SK-N-SH treated with all-trans-retinoic acid at 6 μM for 48 hours (cell line): Measurements from ENCODE around the gene THOP1.
"Not testable (repeated sequence)": the region's sequence is repeated elsewhere in the genome, so short reads cannot be mapped to it uniquely, and the experiment has no call there.

Experiments
- ATAC-seq: fragments of 200-7000 bp; cut with Tn5 transposase; 3 replicates; pipeline ENCODE4 v1.9.1; 2020; ENCODE audit warnings: mild to moderate bottlenecking, moderate library complexity
- ARNTL ChIP-seq: fragments of 450-650 bp; formaldehyde crosslinking; IDR thresholded peaks from 2 replicates; pipeline ENCODE4 v1.5.0; 2020; ENCODE audit warnings: low read depth, mild to moderate bottlenecking, moderate library complexity, borderline replicate concordance
- ESRRG ChIP-seq: fragments of 250-450 bp; sonication (Bioruptor Pico); IDR thresholded peaks from 2 replicates; pipeline ENCODE4 v1.6.1; 2021; ENCODE audit warnings: mild to moderate bottlenecking
- GLIS3 ChIP-seq: fragments of 250-450 bp; sonication (Bioruptor Pico); IDR thresholded peaks from 2 replicates; pipeline ENCODE4 v1.5.0; 2020; ENCODE audit warnings: mild to moderate bottlenecking, moderate library complexity
- RARB ChIP-seq: fragments of 250-450 bp; sonication (Bioruptor Pico); IDR thresholded peaks from 2 replicates; pipeline ENCODE4 v1.8.0; 2021; ENCODE audit warnings: mild to moderate bottlenecking, moderate library complexity
- SNAI2 ChIP-seq: fragments of 250-450 bp; sonication (Bioruptor Pico); IDR thresholded peaks from 2 replicates; pipeline ENCODE4 v1.5.0; 2020; ENCODE audit warnings: mild to moderate bottlenecking, moderate library complexity
- TCF4 ChIP-seq: fragments of 250-450 bp; sonication (Bioruptor Pico); IDR thresholded peaks from 2 replicates; pipeline ENCODE4 v1.8.0; 2021; ENCODE audit warnings: mild to moderate bottlenecking, moderate library complexity, borderline replicate concordance
- TOX ChIP-seq: fragments of 250-450 bp; sonication (Bioruptor Pico); IDR thresholded peaks from 2 replicates; pipeline ENCODE4 v1.8.0; 2021; ENCODE audit warnings: mild to moderate bottlenecking, moderate library complexity, borderline replicate concordance
- ZC3H10 ChIP-seq: fragments of 250-450 bp; sonication (Bioruptor Pico); IDR thresholded peaks from 2 replicates; pipeline ENCODE4 v1.5.1; 2021; ENCODE audit warnings: mild to moderate bottlenecking, moderate library complexity
- ZFP3 ChIP-seq: fragments of 250-450 bp; sonication (Bioruptor Pico); IDR thresholded peaks from 2 replicates; pipeline ENCODE4 v1.5.0; 2020; ENCODE audit warnings: mild to moderate bottlenecking, moderate library complexity
- ZFP30 ChIP-seq: fragments of 450-650 bp; formaldehyde crosslinking; IDR thresholded peaks from 2 replicates; pipeline ENCODE4 v1.5.0; 2022; ENCODE audit warnings: mild to moderate bottlenecking, moderate library complexity
- ZNF565 ChIP-seq: fragments of 450-650 bp; formaldehyde crosslinking; conservative IDR thresholded peaks from 2 replicates; pipeline ENCODE4 v1.5.0; 2020; ENCODE audit warnings: low read depth, mild to moderate bottlenecking, moderate library complexity
- ZNF70 ChIP-seq: fragments of 450-650 bp; formaldehyde crosslinking; IDR thresholded peaks from 2 replicates; pipeline ENCODE4 v1.5.0; 2020; ENCODE audit warnings: mild to moderate bottlenecking, moderate library complexity
- ZNF8 ChIP-seq: fragments of 450-650 bp; formaldehyde crosslinking; IDR thresholded peaks from 2 replicates; pipeline ENCODE4 v1.5.0; 2020; ENCODE audit warnings: mild to moderate bottlenecking, moderate library complexity
- TF ChIP-seq, protein P1 (sequence below): fragments of 250-450 bp; sonication (Bioruptor Pico); IDR thresholded peaks from 2 replicates; pipeline ENCODE4 v1.5.0; 2020; ENCODE audit warnings: mild to moderate bottlenecking, moderate library complexity
- TF ChIP-seq, protein P2 (sequence below): fragments of 250-450 bp; sonication (Bioruptor Pico); IDR thresholded peaks from 2 replicates; pipeline ENCODE4 v1.8.0; 2020; ENCODE audit warnings: mild to moderate bottlenecking, moderate library complexity, borderline replicate concordance
- TF ChIP-seq, protein P3 (sequence below): fragments of 250-450 bp; sonication (Bioruptor Pico); IDR thresholded peaks from 2 replicates; pipeline ENCODE4 v1.5.1; 2020; ENCODE audit warnings: low read depth, mild to moderate bottlenecking, moderate library complexity
- TF ChIP-seq, protein P4 (sequence below): fragments of 250-450 bp; sonication (Bioruptor Pico); IDR thresholded peaks from 2 replicates; pipeline ENCODE4 v1.8.0; 2021; ENCODE audit warnings: low read depth, mild to moderate bottlenecking, moderate library complexity, borderline replicate concordance
- TF ChIP-seq, protein P5 (sequence below): fragments of 250-450 bp; sonication (Bioruptor Pico); IDR thresholded peaks from 2 replicates; pipeline ENCODE4 v1.5.1; 2021; ENCODE audit warnings: mild to moderate bottlenecking, moderate library complexity

THOP1 gene

DNA sequence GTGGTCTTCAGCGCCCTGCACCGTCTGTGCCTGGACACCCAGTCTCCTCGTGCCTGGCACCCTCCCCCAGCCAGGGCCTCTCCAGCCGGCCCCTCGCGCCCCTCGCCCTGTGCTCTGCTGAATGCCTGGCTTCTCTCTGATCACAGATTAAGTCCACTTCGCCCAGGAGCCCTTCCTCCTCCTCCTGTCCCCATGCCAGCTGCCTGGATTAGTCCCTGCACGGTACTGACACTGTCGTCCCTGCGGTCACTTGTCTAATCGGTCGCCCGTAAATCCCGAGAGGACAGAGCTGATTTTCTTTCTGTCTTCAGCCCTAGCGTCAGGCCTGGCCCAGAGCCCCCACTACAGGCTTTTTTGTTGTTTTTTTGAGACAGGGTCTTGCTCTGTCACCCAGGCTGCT, 6.6 kb downstream of the THOP1 start:
- TF ChIP-seq, protein P1, sequence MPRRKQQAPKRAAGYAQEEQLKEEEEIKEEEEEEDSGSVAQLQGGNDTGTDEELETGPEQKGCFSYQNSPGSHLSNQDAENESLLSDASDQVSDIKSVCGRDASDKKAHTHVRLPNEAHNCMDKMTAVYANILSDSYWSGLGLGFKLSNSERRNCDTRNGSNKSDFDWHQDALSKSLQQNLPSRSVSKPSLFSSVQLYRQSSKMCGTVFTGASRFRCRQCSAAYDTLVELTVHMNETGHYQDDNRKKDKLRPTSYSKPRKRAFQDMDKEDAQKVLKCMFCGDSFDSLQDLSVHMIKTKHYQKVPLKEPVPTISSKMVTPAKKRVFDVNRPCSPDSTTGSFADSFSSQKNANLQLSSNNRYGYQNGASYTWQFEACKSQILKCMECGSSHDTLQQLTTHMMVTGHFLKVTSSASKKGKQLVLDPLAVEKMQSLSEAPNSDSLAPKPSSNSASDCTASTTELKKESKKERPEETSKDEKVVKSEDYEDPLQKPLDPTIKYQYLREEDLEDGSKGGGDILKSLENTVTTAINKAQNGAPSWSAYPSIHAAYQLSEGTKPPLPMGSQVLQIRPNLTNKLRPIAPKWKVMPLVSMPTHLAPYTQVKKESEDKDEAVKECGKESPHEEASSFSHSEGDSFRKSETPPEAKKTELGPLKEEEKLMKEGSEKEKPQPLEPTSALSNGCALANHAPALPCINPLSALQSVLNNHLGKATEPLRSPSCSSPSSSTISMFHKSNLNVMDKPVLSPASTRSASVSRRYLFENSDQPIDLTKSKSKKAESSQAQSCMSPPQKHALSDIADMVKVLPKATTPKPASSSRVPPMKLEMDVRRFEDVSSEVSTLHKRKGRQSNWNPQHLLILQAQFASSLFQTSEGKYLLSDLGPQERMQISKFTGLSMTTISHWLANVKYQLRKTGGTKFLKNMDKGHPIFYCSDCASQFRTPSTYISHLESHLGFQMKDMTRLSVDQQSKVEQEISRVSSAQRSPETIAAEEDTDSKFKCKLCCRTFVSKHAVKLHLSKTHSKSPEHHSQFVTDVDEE (CRISPR knock-in tag) = no peak
- TF ChIP-seq, protein P2, sequence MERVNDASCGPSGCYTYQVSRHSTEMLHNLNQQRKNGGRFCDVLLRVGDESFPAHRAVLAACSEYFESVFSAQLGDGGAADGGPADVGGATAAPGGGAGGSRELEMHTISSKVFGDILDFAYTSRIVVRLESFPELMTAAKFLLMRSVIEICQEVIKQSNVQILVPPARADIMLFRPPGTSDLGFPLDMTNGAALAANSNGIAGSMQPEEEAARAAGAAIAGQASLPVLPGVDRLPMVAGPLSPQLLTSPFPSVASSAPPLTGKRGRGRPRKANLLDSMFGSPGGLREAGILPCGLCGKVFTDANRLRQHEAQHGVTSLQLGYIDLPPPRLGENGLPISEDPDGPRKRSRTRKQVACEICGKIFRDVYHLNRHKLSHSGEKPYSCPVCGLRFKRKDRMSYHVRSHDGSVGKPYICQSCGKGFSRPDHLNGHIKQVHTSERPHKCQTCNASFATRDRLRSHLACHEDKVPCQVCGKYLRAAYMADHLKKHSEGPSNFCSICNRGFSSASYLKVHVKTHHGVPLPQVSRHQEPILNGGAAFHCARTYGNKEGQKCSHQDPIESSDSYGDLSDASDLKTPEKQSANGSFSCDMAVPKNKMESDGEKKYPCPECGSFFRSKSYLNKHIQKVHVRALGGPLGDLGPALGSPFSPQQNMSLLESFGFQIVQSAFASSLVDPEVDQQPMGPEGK = no peak
- TF ChIP-seq ZC3H10 (CRISPR knock-in tag) (no peak), RARB (CRISPR knock-in tag) (no peak), TOX (CRISPR knock-in tag) (no peak), ZFP3 (CRISPR knock-in tag) (no peak), ESRRG (CRISPR knock-in tag) (no peak), ZNF8 (CRISPR knock-in tag) (no peak), SNAI2 (CRISPR knock-in tag) (no peak), ARNTL (CRISPR knock-in tag) (no peak), ZNF70 (CRISPR knock-in tag) (no peak), GLIS3 (CRISPR knock-in tag) (no peak), ZFP30 (no peak), ZNF565 (no peak), TCF4 (no peak)
- TF ChIP-seq, protein P3, sequence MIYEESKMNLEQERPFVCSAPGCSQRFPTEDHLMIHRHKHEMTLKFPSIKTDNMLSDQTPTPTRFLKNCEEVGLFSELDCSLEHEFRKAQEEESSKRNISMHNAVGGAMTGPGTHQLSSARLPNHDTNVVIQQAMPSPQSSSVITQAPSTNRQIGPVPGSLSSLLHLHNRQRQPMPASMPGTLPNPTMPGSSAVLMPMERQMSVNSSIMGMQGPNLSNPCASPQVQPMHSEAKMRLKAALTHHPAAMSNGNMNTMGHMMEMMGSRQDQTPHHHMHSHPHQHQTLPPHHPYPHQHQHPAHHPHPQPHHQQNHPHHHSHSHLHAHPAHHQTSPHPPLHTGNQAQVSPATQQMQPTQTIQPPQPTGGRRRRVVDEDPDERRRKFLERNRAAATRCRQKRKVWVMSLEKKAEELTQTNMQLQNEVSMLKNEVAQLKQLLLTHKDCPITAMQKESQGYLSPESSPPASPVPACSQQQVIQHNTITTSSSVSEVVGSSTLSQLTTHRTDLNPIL (CRISPR knock-in tag) = no peak
- TF ChIP-seq, protein P4, sequence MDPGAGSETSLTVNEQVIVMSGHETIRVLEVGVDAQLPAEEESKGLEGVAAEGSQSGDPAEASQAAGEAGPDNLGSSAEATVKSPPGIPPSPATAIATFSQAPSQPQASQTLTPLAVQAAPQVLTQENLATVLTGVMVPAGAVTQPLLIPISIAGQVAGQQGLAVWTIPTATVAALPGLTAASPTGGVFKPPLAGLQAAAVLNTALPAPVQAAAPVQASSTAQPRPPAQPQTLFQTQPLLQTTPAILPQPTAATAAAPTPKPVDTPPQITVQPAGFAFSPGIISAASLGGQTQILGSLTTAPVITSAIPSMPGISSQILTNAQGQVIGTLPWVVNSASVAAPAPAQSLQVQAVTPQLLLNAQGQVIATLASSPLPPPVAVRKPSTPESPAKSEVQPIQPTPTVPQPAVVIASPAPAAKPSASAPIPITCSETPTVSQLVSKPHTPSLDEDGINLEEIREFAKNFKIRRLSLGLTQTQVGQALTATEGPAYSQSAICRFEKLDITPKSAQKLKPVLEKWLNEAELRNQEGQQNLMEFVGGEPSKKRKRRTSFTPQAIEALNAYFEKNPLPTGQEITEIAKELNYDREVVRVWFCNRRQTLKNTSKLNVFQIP = no peak
- TF ChIP-seq, protein P5, sequence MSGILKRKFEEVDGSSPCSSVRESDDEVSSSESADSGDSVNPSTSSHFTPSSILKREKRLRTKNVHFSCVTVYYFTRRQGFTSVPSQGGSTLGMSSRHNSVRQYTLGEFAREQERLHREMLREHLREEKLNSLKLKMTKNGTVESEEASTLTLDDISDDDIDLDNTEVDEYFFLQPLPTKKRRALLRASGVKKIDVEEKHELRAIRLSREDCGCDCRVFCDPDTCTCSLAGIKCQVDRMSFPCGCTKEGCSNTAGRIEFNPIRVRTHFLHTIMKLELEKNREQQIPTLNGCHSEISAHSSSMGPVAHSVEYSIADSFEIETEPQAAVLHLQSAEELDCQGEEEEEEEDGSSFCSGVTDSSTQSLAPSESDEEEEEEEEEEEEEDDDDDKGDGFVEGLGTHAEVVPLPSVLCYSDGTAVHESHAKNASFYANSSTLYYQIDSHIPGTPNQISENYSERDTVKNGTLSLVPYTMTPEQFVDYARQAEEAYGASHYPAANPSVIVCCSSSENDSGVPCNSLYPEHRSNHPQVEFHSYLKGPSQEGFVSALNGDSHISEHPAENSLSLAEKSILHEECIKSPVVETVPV = no peak

DNA sequence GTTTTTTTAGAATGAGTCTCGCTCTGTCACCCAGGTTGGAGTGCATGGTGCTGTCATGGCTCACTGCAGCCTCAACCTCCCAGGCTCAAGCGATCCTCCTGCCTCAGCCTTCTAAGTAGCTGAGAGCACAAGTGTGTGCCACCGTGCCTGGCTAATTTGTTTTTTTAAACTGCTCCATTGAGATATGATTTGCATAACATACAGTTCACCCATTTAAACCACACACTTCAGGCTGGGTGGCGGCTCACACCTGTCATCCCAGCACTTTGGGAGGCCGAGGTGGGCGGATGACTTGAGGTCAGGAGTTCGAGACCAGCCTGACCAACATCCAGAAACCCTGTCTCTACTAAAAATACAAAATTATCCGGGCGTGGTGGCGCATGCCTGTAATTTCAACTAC, 7.4 kb downstream of the THOP1 start:
- not testable (repeated sequence) for ATAC-seq

More for the DNA sequence above, 6.6 kb downstream of the THOP1 start:
- no peak for ATAC-seq

DNA sequence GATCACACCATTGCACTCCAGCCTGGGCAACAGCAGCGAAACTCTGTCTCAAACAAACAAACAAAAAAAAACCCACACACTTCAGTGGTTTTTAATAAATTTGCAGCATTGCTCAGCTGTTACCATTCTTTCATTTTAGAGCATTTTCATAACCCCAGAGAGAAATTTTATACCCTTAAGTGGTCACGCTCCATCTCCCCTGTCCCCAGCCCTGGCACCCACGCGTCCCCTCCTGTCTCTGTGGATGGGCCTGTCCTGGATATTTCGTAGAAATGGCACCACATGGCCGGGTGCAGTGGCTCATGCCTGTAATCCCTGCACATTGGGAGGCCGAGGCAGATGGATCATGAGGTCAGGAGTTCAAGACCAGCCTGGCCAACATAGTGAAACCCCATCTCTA, 7.8 kb downstream of the THOP1 start:
- TF ChIP-seq, protein P2 = no peak
- ATAC-seq = no peak

DNA sequence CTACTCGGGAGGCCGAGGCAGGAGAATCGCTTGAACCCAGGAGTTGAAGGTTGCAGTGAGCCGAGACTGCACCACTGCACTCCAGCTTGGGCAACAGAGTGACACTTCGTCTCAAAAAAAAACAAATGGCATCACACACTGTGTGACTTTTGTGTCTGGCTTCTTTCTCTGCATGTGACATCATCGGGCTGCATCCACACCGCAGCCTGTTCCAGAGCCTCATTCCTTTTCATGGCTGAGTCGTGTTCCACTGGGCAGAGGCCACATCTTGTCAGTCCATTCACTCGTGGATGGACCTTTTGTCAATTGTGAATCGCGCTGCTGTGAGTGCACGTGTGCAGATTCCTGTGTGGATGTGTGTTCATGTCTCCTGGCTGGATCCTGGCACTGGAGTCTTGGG, 8.3 kb downstream of the THOP1 start:
- no peak for ATAC-seq
- no peak for TF ChIP-seq ZNF70 (CRISPR knock-in tag)
